ENCODE results near the gene MYB.

GRCh38 chr6:135161411-135162395 is 19.4 kb upstream of the MYB start:
- TF ChIP-seq, protein P1, sequence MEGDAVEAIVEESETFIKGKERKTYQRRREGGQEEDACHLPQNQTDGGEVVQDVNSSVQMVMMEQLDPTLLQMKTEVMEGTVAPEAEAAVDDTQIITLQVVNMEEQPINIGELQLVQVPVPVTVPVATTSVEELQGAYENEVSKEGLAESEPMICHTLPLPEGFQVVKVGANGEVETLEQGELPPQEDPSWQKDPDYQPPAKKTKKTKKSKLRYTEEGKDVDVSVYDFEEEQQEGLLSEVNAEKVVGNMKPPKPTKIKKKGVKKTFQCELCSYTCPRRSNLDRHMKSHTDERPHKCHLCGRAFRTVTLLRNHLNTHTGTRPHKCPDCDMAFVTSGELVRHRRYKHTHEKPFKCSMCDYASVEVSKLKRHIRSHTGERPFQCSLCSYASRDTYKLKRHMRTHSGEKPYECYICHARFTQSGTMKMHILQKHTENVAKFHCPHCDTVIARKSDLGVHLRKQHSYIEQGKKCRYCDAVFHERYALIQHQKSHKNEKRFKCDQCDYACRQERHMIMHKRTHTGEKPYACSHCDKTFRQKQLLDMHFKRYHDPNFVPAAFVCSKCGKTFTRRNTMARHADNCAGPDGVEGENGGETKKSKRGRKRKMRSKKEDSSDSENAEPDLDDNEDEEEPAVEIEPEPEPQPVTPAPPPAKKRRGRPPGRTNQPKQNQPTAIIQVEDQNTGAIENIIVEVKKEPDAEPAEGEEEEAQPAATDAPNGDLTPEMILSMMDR (conservative IDR thresholded peaks at IDR 0.05): no peak
- no peak for TF ChIP-seq ZFX (IDR thresholded peaks at IDR 0.05)
